LNCAP (cell line): ENCODE measurements around the gene UBAC1.

ENCODE experiments used
- TF ChIP-seq, protein P1 (sequence below): fragments of 450-650 bp; IDR thresholded peaks from 2 replicates; pipeline ENCODE4 v1.5.1; 2017; ENCODE audit warnings: mild to moderate bottlenecking

UBAC1 gene

DNA sequence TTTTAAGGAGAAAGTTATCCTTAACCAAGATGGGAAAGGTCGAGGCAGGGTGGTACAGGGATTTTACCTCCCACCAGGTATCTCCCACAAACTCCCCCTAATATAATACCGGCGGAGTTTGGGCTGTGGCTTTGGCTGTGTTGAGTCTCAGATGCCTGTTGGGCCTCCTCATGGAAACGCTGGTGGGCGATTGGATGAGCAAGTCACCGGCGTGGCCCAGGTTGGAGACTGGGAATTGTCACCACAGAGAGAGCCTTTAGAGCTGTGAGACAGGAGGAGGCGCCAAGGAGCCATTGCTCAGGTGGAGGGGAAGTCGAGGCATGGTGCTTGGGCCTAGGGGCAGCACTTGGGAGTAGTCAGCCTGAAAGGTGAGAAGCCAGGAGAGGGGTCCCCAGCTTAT is 50.4 kb downstream of the UBAC1 start:
- TF ChIP-seq, protein P1, sequence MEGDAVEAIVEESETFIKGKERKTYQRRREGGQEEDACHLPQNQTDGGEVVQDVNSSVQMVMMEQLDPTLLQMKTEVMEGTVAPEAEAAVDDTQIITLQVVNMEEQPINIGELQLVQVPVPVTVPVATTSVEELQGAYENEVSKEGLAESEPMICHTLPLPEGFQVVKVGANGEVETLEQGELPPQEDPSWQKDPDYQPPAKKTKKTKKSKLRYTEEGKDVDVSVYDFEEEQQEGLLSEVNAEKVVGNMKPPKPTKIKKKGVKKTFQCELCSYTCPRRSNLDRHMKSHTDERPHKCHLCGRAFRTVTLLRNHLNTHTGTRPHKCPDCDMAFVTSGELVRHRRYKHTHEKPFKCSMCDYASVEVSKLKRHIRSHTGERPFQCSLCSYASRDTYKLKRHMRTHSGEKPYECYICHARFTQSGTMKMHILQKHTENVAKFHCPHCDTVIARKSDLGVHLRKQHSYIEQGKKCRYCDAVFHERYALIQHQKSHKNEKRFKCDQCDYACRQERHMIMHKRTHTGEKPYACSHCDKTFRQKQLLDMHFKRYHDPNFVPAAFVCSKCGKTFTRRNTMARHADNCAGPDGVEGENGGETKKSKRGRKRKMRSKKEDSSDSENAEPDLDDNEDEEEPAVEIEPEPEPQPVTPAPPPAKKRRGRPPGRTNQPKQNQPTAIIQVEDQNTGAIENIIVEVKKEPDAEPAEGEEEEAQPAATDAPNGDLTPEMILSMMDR, result no peak

- TF ChIP-seq, protein P1, result no peak
Measured at GRCh38 chr9:135910216-135910615, 51.0 kb downstream of the UBAC1 start.

GRCh38 chr9:135909371-135909770 is 51.8 kb downstream of the UBAC1 start:
- TF ChIP-seq, protein P1, result no peak

GRCh38 chr9:135908754-135909204 is 52.4 kb downstream of the UBAC1 start:
- TF ChIP-seq, protein P1, result no peak

DNA sequence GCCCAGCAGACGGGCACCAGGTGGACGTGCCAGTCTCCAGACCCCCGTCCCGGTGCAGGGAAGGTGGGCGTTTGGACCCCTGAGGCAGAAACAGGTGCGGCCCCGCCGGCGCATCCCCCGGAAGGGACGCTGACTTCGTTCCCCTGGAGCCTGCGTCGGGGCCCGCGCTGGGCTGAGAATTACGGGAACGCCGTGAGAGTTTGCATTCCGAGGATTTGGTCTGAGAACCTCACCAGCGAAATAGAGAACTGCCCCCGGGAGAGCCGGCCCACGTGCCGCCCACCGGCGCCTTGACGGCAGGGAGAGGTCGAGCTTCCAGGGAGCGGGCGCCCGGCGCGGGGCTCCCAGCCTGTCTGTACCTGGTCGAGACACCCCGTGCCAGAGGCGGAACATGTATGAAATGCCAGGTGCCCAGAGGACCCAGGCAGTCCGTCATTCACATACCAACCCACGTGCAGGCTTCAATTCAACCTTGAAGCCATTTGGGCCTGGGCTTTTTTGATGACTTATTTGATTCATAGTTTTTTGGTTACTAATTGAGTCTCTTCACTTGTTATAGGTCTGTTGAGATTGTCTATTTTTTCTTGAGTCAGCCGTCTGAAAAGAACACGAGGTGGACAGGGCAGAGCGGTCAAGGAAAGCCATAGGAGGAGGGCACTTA is 53.0 kb downstream of the UBAC1 start:
- TF ChIP-seq, protein P1, result no peak

DNA sequence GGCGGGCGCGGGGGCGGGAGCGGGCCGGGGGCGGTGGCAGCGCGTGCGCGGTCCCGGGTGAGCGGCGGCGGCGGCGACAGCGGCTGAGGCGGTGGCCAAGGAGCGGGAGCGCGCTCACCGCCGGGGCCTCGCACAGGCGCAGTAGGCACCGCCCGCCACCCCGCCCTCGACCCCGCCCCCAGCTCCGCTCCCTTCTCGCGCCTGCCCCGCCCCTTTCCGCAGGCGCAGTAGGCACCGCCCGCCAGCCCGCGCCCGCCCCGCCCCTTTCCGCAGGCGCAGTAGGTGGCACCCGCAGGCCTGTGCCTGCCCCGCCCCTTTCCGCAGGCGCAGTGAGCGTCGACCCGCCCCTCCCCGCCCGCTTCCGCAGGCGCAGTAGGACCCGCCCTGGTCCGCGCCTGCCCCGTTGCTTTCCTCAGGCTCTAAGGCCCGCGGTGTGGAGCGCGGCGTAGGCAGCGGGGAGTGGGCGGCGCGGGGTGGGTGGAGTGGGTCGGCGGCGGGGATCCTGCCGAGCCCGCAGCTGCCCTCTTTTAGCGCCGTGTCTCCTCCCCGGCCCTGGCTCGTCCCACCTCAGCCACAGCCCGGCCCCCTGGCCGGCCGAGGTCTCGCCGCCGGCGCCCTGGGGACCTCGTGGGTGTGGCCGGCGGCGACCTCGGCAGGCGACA is 53.6 kb downstream of the UBAC1 start, which contains the start of gene CAMSAP1:
CAMSAP1 (minus strand) TSS at position 116 of the 662 bp plus-strand sequence. CDS start 387 bp downstream, outside the sequence.
- TF ChIP-seq, protein P1, result no peak

DNA sequence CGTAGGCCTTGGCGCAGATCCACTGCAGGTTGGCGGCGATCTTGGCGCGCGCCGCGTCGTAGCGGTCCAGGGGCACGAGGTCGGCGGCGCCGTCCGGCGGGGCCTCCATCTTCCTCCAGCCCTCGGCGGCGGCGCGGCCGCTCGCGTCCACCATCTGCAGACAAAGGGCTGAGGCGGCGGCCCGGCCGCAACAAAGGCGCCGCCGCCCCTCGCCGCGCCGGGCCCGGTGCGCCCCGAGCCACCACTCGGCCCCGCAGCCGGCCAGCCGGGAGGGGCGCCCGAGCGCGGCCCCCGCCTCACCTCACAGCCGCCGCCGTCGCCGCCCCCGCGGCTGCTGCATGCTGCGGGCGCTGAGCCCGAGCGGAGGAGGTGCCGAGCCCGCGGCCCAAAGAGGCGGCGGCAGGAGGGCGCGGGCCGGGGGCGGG is 54.2 kb downstream of the UBAC1 start:
- TF ChIP-seq, protein P1, result no peak
